C1 segment of cervical spinal cord (tissue), 14 donors: ENCODE results near the gene GNG7.

Experiments used
- DNase-seq, 14 donors: peaks; one replicate each; lab custom pipeline; 2025; lab: John Stamatoyannopoulos, UW

GNG7 gene

DNA sequence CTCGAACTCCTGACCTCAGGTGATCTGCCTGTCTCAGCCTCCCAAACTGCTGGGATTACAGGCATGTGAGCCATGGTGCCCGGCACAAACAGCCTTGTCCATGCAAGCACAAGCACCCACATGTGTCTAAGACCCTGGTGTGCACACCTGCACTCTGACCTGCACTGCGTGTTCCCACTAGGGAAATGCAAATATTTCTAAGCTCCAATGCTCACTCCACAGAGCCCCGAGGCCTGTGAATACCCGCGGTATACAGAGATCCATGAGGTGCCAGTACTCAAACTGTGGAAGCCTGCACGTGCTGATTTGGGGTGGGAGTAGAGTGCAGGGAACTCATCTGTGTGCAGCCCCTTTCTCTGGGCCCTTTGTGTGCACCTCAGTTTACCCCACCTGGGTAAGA is 211.8 kb downstream of the GNG7 start:
- DNase-seq = no peak

DNA sequence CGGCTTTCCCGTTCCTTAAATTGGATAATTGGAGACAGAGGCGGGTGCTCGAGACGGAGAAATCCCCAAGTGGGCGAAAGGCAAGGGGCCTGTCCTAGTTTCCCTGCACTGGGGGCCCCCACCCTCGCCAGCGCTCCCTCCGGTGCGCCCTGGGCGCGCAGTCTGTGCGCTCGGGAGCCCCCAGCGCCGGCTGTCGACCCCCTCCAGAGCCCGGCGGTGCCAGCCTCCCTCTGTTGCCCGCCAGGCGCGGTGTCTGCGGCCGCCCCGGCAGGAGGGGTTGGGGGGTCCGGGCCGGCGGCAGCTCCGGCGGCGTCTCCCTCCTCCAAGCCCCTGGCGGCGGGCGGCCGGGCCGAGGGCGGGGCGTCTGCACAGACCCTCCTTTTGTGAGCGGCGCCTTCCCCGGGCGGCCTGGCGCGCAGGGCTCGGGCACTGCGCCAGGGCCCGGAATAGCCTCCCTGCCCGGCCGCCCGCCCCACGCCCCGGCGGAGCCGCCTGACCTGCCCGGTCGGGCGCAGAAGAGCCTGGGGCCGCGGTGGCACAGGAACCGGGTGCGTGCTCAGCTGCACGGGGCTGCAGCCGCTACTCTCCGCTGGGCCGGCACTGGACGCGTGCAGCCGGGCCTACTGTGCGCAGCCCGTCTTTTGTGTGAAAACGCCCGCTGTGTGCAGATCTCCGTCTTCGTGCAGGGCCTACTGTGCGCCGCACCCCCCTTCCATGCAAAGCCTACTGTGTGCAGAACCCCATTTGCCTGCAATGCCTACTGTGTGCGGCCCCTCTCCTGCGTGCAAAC is 213.4 kb downstream of the GNG7 start:
- peak in 5 of 14 donors; percentile 7 to 49 (median 27) for DNase-seq

DNA sequence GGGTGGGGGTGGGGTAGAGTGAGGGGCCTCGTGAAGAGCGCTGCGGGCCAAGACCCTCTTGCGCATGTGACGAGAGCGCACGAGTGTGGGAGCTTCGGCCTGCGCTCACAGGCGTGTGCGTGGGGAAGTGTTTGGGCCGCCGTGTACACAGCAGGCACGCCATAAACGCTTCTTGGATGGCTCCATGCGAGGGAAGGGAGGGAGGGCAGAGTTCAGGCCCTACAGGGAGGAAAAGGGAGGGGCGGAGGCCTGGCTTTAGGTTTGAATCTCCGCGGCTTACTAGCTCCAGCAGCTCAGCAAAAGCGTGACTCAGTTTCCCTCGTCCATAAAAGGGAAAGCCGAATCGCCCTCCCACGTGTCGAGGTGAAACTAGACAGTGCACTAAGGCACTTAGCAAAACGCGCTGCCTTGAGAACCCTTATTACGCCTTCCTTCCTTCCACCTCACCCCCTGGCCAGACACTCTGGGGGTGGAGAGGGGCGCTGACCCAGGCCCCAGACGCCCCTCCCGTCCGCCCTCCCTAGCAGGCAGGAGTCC is 214.0 kb downstream of the GNG7 start:
- DNase-seq = no peak

DNA sequence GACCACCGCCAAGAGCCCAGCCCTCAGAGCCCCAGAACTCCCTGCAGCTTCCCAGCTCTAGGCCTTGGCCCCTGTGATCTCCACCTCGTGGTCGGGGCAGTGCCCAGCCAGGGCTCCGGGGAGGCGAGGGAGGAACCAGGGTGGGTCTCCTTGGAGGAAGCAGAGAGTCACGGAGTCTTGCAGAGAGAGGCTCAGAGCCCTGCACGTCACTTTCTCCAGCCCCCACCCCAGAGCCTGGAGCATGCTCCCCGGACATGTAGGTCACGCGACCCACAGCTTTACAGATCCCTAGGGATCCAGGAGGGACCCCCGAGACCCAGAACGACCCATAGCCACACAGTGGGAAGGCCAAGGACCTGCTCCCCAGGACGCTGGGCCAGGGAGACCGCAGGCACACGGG is 214.7 kb downstream of the GNG7 start:
- no peak for DNase-seq

DNA sequence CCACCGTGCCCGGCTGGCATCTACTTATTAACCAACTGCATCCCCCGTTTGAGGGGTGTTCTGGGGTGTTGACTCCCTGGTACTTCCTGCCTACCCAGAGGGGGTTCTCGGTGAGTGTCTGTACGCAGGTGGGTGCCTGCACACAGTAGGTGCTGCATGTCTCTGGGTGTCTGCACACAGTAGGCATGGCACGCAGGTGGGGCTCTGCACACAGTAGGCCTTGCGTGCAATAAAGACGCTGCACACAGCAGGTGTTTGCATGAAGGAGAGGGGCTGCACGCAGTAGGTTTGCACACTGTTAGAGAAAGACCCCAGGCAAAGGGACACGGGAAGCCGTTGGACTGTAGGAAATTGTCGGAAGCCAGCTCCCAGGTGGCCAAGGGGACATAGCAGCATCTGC is 215.4 kb downstream of the GNG7 start:
- no peak for DNase-seq

DNA sequence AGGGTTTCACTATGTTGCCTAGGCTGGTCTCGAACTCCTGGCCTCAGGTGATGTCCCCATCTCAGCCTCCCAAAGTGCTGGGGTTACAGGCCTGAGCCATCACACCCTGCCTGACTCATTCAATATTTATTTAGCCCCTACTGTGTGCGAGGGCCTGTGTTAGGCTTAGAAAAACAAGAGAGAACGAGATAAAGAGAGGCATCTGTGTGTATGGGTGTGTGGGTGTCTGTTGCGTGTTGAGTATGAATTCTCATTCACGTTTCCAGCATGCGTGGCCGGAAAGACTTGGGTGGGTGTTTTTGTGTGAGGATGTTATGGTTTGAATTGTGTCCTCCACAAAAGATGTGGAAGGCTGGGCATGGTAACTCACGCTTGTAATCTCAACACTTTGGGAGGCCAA is 217.1 kb downstream of the GNG7 start:
- DNase-seq = no peak

DNA sequence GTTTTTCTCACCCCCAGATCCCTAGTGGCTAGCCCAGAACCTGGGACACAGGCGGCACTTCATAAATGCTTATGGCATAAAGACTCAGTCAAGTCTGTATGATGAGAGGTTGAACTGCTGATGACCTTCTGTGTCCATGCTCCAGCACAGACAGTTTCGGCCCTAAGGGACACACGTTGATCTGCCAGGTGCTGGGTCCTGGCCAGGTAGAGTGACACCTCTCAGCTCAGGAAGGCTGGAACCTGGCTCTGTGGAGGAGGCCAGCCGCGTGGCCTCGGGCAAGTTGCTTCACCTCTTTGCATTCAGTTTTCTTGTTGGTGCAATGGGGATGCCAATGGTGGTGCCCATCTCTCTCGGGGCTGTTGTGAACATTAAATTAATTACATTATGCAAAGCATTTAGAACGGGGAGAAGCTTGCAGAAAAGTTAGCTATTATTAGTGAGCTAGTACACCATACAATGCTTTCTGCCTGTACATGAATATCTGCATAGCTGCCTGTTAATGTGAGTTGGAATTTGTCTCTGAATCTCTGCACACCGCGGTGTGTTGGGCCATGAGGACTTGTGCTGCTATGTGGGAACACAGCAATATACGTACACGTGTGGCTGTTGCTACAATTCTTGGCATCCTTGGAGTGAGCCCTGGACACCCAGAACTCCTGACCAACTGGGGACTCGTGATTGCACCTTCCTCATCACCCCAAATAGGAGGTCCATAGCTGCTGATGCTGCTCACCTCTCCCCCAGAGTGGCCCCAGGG is 218.1 kb downstream of the GNG7 start:
- no peak for DNase-seq

DNA sequence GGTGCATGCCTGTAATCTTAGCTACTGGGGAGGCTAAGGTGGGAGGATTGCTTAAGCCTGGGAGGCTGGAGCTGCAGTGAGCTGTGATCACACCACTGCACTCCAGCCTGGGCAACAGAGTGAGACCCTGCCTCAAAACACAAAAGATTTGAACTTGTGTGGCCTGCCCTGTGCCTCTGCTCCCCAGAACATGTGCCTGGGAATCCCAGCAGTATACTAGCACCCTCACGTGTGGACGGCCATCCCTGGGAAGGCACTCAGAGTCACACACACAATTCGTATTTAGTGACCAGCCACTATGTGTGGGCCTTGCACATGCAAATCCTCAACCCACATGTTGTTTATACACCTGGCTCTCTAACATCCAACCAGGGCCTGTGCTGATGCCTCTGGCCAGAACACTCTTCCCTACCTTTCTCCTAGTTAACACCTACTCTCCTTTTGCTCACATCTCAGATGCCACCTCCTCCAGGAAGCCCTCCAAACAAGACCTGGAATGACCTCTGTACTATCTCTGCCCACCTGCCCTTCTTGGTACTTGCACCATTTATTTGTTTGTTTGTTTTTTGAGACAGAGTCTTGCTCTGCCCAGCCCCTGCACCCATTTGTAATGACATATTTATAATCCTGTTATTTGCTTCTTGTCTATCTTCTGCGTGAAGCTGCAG is 218.9 kb downstream of the GNG7 start:
- no peak for DNase-seq

DNA sequence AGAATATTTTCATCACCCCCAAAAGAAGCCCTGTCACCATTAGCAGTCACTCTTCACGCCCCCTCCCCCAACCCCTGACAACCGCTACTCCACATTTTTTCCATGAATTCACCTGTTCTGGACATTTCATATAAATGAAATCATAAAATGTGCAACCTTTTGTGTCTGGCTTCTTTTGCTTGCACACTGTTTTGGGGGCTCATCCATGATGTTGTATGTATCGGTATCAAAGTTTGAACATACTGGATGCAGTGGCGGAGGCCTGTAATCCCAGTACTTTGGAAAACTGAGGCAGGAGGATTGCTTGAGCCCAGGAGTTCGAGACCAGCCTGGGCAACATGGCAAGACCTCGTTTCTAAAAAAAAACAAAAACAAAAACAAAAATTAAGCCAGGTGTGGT is 219.4 kb downstream of the GNG7 start:
- no peak for DNase-seq

DNA sequence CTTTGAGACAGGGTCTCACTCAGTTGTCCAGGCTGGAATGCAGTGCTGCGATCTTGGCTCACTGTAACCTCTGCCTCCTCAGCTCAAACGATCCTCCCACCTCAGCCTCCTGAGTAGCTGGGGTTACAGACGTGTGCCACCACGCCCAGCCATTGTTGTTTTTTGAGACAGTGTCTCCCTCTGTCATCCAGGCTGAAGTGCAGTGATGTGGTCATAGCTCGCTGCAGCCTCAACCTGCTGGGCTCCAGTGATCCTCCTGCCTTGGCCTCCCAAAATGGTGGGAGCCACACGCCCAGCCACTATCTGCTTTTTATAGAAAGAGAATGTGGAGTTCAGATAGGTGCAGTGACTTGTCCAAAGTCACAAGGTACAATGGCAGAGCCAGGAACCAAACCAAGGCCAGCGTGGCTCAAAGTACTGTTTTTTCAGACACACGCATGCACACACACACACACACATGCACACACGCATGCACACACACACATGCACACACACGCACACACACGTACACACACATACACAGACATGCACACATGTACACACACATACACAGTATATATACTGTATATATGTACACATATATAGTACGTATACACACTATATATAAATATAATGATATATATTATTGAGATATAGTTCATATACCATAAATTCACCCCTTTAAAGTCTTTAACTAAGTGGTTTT is 220.0 kb downstream of the GNG7 start:
- no peak for DNase-seq

DNA sequence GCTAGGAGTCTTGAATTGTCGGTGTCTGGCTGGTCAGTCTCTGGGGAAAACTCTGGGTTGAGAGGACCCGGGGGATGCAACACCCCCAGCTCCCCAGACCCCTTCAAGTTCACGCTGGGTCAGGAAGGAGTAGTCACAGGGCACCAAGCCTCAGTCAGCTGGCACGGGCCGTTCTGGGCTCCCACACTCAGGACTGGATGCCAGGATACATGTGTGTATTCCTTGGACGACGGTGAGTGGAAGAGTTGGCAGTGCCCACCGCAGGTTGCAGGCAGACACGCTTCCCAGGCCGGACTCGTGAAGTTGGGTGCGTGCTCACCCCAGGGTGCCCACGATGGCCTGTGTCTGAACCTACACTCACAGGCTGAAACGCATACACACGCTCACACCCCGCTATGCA is 221.0 kb downstream of the GNG7 start:
- DNase-seq = no peak

DNA sequence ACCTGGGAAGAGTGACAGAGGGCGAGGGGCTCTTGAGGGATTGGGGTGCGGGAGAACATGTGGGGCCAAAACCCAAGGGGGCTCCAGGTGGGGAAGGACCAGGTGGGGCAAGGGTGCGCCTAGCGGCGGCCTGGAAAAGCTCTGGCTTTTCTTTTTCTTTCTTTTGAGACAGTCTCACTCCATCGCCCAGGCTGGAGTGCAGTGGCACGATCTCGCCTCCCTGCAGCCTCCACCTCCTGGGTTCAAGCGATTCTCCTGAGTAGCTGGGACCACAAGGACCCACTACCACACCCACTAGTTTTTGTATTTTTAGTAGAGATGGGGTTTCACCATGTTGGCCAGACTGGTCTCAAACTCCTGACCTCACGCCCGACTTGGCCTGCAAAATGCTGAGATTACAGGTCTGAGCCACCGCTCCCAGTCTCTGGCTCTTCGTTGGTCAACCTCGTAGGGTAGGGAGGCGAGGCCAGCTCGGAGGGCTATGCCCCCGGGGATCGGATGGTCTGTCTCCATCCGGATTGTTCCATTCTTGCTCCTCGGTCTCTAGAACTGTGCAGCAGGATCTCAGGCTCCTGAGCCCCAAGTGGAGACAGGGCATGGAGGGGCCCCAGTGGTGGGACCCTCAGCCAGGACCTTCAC is 222.8 kb downstream of the GNG7 start:
- DNase-seq = no peak

DNA sequence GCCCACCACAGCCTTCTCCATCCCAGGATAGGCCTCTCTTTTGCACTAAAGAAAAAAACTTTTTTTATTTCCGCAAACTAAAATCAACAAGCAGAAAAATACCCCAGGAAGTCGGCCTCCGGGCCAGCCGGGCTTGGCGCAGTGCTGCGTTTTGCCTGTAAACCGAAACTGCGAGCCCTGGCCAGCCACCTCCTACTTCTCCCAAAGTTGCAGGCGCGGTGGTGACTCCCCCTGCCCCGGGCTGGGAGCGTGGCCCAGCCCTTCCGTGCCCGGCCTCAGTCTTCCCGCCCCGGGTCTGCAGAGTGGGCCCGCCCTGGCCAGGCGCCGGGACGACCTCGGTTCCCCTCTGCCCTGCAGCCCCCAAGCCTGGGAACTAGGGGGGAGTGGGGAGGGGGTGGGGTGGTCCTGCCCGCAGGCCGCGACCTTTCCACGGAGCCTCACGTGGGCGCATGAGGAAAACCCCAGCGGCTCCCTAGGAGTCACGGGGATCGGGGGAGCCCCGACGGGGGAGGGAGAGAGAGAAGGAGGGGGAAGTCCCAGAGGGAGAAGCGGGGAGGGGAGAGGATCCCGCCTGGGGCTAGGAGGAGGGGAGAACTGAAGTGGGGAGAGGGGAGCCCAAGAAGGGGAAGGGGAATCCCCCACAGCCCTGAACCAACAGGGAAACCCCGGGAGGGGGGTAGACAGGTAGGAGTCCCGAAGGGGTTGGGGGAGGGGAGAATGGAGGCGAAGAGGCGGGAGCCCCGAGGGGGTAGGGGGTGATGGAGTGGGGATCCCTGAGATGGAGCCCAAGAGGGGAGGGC is 223.5 kb downstream of the GNG7 start:
- DNase-seq = peak in 7 of 14 donors; percentile 23 to 76 (median 45)

DNA sequence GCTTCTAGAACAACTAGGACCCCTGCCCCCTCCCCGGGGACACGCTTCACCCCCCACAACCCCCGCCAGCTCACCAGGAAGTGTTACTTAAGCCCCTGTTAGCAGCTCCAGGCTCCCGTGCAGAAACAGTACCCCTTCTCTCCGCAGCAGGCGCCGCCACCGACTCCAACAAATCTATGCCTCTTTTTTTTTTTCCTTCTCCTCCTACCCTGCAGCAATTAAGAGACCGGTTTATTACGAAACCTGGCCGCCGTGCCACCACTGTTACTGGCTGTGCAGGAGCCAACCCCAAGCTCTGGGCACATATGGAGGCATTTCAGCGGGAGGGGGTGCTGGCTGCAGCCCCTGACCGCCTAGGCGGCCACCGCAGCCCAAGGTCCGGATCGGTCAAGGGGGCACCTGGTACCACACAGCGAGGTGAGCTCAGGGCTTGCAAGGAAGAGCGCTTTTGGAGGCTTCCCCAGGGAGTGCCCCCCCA is 224.2 kb downstream of the GNG7 start:
- peak in 8 of 14 donors; percentile 23 to 75 (median 46) for DNase-seq

DNA sequence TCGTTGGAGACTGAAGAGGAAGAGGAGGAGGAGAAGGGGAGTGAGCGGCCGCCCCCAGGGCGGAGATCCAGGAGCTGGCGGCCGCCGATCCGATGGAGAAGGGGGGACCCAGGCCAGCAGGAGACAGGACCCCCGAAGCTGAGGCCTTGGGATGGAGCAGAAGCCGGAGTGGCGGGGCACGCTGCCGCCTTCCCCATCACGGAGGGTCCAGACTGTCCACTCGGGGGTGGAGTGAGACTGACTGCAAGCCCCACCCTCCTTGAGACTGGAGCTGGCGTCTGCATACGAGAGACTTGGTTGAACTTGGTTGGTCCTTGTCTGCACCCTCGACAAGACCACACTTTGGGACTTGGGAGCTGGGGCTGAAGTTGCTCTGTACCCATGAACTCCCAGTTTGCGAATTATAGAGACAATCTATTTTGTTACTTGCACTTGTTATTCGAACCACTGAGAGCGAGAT is 224.7 kb downstream of the GNG7 start:
- DNase-seq = peak in 7 of 14 donors; percentile 21 to 59 (median 33)

DNA sequence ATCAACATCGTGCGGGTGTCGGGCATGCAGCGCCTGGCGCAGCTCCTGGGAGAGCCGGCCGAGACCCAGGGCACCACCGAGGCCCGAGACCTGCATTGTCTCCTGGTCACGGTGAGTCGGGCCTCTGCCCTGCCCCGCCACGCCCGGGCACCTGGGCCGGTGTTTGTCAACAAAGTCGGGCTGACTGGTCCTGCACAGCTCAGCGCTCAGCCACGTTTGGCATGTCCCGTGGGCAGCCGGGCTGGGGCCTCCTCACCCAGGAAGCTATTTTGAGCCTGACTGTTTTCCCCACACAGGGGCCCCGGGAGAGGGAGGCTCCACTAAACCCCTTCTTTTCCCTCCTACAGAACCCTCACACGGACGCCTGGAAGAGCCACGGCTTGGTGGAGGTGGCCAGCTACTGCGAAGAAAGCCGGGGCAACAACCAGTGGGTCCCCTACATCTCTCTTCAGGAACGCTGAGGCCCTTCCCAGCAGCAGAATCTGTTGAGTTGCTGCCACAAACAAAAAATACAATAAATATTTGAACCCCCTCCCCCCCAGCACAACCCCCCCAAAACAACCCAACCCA is 225.3 kb downstream of the GNG7 start:
- peak in 8 of 14 donors; percentile 43 to 74 (median 56) for DNase-seq

DNA sequence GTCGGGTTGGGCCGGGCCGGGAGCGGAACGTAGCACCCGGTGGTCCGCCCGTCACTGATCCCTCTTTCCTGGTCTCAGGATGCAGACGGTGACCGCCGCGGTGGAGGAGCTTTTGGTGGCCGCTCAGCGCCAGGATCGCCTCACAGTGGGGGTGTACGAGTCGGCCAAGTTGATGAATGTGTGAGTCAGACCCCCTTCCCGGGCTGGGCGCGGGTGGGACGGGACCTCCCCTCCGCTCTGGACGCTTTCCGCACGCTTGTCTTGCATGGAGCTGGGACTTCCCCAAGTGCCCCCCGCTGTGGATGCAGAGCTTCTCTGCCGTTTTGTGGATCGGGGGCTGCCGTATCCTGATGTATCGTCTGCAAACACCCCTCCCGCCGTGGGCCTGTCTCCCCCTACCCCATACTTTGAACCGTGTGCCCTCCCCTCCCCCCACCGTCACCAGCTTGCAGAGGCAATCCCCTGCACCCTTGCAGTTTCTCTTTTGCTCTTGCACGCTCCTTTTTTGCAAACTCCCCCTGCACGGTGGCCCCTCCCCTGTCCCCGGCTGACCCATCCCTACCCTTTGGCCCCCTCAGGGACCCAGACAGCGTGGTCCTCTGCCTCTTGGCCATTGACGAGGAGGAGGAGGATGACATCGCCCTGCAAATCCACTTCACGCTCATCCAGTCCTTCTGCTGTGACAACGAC is 225.9 kb downstream of the GNG7 start:
- peak in 10 of 14 donors; percentile 33 to 83 (median 65) for DNase-seq

DNA sequence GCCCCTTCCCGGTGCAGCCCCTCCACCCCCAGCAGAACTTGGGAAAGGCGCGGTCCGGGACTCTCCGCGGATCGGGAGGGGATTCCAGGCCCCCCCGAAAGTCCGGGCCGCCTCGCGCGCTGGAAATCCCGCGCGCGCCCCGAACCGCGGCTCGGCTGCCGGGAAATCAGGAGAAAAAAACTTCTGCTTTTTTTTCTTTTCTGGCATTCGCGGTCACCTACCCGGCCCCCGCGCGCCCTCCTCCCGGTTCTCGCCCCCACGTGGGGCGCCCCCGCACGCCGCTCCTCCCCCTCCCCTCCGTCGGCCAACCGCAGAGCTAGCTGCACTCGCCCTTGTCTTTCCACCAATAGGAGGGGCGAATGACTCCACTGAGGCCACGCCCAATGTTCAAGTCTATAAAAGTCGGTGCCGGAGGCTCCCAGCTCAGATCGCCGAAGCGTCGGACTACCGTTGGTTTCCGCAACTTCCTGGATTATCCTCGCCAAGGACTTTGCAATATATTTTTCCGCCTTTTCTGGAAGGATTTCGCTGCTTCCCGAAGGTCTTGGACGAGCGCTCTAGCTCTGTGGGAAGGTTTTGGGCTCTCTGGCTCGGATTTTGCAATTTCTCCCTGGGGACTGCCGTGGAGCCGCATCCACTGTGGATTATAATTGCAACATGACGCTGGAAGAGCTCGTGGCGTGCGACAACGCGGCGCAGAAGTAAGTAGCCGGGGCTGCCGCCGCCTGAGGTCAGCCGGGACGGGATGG is 226.6 kb downstream of the GNG7 start, which contains the start of gene GADD45B:
GADD45B (plus strand) TSS at position 426 of the 749 bp plus-strand sequence; CDS start at position 658, 232 bp downstream.
- peak; percentile 50 to 97 (median 92) for DNase-seq
